Skin of body (tissue), 2 donors: ENCODE data around the gene HELT. TPM values are rescaled to one million over a fixed set of nuclear protein-coding genes. Genes with fewer than 3 reads are reported as not detected.
"Not testable (repeated sequence)": the region's sequence is repeated elsewhere in the genome, so short reads cannot be mapped to it uniquely, and the experiment has no call there.

ENCODE experiments used
- DNase-seq: peaks from one replicate; lab custom pipeline; 2025; lab: John Stamatoyannopoulos, UW
- total RNA-seq: library from RNA; depleted of rRNA; stranded (reverse); fragments of >200 nt; gene quantifications from one replicate; pipeline ENCODE4 v1.2.3, GENCODE V29; 2014

Gene HELT
- total RNA-seq, 1 donor from 2014 or later: 0.30 TPM

GRCh38 chr4:185036019-185036418 is 17.7 kb downstream of the HELT start:
- DNase-seq: no peak

GRCh38 chr4:185036842-185037241 is 18.6 kb downstream of the HELT start:
- no peak for DNase-seq

- DNase-seq: peak; percentile 3
Measured at GRCh38 chr4:185039508-185040273, 21.4 kb downstream of the HELT start.

- DNase-seq: no peak
Measured at GRCh38 chr4:185040523-185040922, 22.2 kb downstream of the HELT start.

- not testable (repeated sequence) for DNase-seq
Measured at GRCh38 chr4:185050286-185050685, 32.0 kb downstream of the HELT start.

GRCh38 chr4:185051283-185051682 is 33.0 kb downstream of the HELT start:
- not testable (repeated sequence) for DNase-seq

GRCh38 chr4:185053746-185054145 is 35.5 kb downstream of the HELT start:
- no peak for DNase-seq

- DNase-seq: no peak
Measured at GRCh38 chr4:185054272-185054671, 36.0 kb downstream of the HELT start.

- no peak for DNase-seq
Measured at GRCh38 chr4:185054886-185055285, 36.6 kb downstream of the HELT start.

- DNase-seq: no peak
Measured at GRCh38 chr4:185061610-185062009, 43.3 kb downstream of the HELT start.

- DNase-seq: no peak
Measured at GRCh38 chr4:185062606-185063005, 44.3 kb downstream of the HELT start.

GRCh38 chr4:185066179-185066578 is 47.9 kb downstream of the HELT start:
- DNase-seq: no peak

GRCh38 chr4:185068837-185069236 is 50.5 kb downstream of the HELT start:
- no peak for DNase-seq

Other genes with a start within 250 kb of the HELT start
- 370 TPM for gene ACSL1, start 192.5 kb upstream of the HELT start, total RNA-seq
- 12.5 TPM for gene SLC25A4, start 124.8 kb downstream of the HELT start, total RNA-seq
- gene CFAP97, start 185.5 kb downstream of the HELT start, total RNA-seq: 27.7 TPM
- gene SNX25, start 191.1 kb downstream of the HELT start, total RNA-seq: 13.0 TPM